ENCODE measurements around the gene PGAM5.

- TF ChIP-seq CTCF (conservative IDR thresholded peaks at IDR 0.05; ENCODE audit: low read depth, low read length) (no peak), EZH2 (IDR thresholded peaks at IDR 0.05; ENCODE audit: borderline replicate concordance, low read depth, low read length, poor library complexity, severe bottlenecking) (no peak)
Measured at GRCh38 chr12:132759359-132759758, 48.7 kb downstream of the PGAM5 start.

All from A673 (cell line).